DMS 273 treated with DMSO at 0.1 percent for 48 hours (cell line): ENCODE data around the gene POU1F1.
"Not testable (repeated sequence)": the region's sequence is repeated elsewhere in the genome, so short reads cannot be mapped to it uniquely, and the experiment has no call there.

Experiments used
- DNase-seq: peaks from one replicate; lab custom pipeline; 2025; lab: John Stamatoyannopoulos, UW

Gene POU1F1

GRCh38 chr3:87276484-87276883 lies at the start of gene POU1F1:
Gene POU1F1 (minus strand): TSS chr3:87276584. CDS start chr3:87276462, 122 bp downstream.
- no peak for DNase-seq

GRCh38 chr3:87324609-87325008 lies 48.2 kb upstream of the POU1F1 start:
- DNase-seq = no peak

- no peak for DNase-seq
Observed at GRCh38 chr3:87320756-87321626, 44.6 kb upstream of the POU1F1 start.

GRCh38 chr3:87318617-87319021 lies 42.2 kb upstream of the POU1F1 start:
- no peak for DNase-seq

- DNase-seq = no peak
Observed at GRCh38 chr3:87317779-87318178, 41.4 kb upstream of the POU1F1 start.

GRCh38 chr3:87313641-87314040 lies 37.3 kb upstream of the POU1F1 start:
- DNase-seq = no peak

- no peak for DNase-seq
Observed at GRCh38 chr3:87311309-87311708, 34.9 kb upstream of the POU1F1 start.

- no peak for DNase-seq
Observed at GRCh38 chr3:87309601-87310000, 33.2 kb upstream of the POU1F1 start.

- no peak for DNase-seq
Observed at GRCh38 chr3:87307805-87308204, 31.4 kb upstream of the POU1F1 start.

GRCh38 chr3:87305517-87305916 lies 29.1 kb upstream of the POU1F1 start:
- no peak for DNase-seq

GRCh38 chr3:87305031-87305430 lies 28.6 kb upstream of the POU1F1 start:
- DNase-seq = not testable (repeated sequence)

- DNase-seq = peak; percentile 4
Observed at GRCh38 chr3:87298111-87298718, 21.8 kb upstream of the POU1F1 start.

GRCh38 chr3:87288446-87288845 lies 12.1 kb upstream of the POU1F1 start:
- DNase-seq = no peak

- no peak for DNase-seq
Observed at GRCh38 chr3:87287011-87287410, 10.6 kb upstream of the POU1F1 start.

GRCh38 chr3:87272718-87273341 lies 3.6 kb downstream of the POU1F1 start:
- DNase-seq = no peak

- no peak for DNase-seq
Observed at GRCh38 chr3:87270908-87271700, 5.3 kb downstream of the POU1F1 start.

GRCh38 chr3:87269723-87270122 lies 6.7 kb downstream of the POU1F1 start:
- no peak for DNase-seq

- no peak for DNase-seq
Observed at GRCh38 chr3:87268646-87269211, 7.7 kb downstream of the POU1F1 start.

GRCh38 chr3:87267953-87268645 lies 8.3 kb downstream of the POU1F1 start:
- DNase-seq = no peak

GRCh38 chr3:87261925-87262324 lies 14.5 kb downstream of the POU1F1 start:
- no peak for DNase-seq

- DNase-seq = no peak
Observed at GRCh38 chr3:87260270-87260669, 16.1 kb downstream of the POU1F1 start.
